ENCODE results near the gene WWC1.

The WWC1 gene

DNA sequence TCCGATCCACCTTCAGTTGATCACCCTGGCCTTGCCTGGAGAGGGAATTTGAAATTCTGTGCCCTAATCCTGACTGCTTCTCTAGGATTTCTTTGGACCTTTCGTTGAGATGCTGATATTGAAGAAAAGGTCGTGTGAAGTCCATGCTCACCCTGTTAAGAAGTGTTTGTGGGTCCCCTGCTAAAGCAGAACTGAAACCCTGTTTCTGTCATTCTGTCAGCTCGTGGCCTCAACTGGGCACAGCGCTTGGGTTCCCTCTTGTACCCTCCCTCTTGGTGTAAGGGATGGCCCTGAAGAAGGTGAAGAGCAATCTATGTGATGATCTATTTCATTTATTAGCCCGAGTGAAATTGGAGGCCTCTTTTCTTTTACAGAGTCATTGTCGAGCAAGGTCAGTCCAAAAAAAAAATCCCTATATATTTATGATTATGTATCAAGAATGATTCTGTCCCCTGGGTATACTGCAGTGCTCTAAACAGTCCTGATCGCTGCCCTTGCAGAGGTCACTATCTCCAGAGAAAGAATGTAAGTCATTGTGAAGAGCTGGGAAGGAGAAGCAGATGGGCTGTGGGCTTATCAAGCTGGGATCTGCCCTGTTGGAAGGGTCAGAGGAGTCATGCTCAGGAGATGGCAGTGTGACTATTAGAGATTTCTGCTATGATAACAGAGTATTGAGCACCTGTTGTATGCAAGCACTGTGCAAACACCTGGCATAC lies 56.1 kb downstream of the WWC1 start:
- H3K27ac ChIP-seq, result peak overlapping the region; percentile 97
- TF ChIP-seq, protein P1, sequence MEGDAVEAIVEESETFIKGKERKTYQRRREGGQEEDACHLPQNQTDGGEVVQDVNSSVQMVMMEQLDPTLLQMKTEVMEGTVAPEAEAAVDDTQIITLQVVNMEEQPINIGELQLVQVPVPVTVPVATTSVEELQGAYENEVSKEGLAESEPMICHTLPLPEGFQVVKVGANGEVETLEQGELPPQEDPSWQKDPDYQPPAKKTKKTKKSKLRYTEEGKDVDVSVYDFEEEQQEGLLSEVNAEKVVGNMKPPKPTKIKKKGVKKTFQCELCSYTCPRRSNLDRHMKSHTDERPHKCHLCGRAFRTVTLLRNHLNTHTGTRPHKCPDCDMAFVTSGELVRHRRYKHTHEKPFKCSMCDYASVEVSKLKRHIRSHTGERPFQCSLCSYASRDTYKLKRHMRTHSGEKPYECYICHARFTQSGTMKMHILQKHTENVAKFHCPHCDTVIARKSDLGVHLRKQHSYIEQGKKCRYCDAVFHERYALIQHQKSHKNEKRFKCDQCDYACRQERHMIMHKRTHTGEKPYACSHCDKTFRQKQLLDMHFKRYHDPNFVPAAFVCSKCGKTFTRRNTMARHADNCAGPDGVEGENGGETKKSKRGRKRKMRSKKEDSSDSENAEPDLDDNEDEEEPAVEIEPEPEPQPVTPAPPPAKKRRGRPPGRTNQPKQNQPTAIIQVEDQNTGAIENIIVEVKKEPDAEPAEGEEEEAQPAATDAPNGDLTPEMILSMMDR (conservative IDR thresholded peaks at IDR 0.05), result no peak

DNA sequence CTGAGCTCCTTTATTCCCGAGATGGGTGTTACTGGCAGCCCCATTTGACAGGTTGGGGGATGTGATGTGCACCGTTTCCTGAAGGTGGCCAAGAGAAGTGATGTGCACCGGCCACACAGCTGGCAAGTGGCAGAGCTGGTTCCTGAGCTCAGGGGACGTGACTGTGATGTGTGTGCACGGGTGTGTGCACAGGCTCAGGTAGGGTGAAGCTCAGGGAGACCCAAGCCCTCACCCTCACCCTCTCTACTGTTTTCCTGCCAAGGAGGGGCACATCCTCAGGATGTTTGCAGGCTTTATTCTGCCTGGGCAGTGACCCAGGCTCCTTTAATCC lies 56.6 kb downstream of the WWC1 start:
- peak overlapping the region; percentile 97 for H3K27ac ChIP-seq
- TF ChIP-seq, protein P1 (conservative IDR thresholded peaks at IDR 0.05), result peak; percentile 20

DNA sequence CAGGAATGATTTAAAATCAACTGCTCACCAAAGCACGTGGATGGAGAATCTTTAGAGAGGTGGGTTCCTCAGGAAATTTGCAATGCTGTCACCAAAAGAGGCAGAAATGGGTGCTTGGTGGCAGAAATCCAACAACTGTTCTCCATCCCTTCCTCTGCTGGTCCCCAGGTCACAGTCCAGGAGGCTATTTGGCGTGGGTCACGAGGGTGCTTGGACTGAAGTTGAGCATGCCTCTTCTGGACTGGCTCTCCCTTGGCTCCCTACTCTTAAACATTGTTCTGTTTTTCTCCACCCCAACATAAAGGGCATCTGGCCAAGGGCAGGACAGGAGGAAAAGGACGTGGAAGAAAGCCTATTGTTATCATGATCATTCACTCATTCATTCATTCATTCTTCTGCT lies 58.9 kb downstream of the WWC1 start:
- TF ChIP-seq, protein P1 (conservative IDR thresholded peaks at IDR 0.05), result no peak
- peak overlapping the region; percentile 97 for H3K27ac ChIP-seq

DNA sequence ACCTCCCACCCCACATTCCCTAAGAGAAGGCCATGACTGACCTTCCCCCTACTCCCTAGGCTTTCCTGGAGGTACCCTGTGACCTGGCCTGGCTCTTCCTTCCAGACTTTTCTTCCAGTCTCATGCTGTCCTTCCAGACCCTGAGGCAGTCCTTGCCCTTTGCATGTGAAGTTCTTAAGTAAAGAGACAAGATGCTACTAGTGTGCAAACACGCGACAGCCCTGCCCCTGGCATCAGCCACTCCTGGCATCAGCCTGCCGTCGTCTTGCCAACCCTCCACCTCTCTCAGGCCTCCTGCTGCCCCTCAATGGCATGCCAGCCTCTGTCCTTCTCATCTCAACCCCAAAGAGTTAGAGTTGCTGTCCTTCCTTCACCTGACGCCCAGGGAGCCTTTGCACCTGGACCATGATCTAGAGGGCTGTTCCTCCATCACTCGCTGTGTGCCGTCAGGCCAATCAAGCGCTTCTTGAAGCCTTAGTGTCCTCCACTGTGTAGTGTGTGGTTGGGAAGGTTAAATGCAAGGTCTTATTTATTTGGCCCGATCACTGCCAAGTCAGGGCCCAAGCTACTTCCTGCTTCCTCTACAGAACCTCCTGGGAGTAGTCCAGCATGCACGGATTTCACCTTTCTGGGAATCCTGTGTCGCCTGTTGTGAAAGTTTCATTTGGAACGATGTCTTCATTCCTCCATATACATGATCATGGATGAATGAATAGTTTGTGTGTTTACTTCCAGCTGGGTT lies 61.9 kb downstream of the WWC1 start:
- peak overlapping the region; percentile 97 for H3K27ac ChIP-seq
- TF ChIP-seq, protein P1 (conservative IDR thresholded peaks at IDR 0.05), result no peak

DNA sequence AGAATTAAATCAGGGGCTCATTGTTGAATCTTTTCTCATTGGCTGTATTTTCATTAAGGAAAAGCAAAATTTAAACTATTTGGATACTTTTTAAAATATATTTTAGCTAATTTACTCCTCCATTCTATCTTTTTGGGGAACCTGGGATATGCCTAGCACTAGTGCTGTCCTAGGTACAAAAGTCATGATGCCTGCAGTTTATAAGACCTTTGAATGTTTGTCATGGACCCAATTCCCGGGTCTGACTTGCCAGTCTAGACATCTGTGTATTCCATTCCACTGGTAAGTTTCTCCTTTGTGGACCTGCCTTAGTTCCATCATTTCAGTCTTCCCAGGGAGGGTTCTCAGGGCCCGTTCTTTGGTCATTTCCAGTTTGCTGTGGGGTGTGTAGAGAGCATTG lies 63.0 kb downstream of the WWC1 start:
- H3K27ac ChIP-seq, result peak overlapping the region; percentile 97
- TF ChIP-seq, protein P1 (conservative IDR thresholded peaks at IDR 0.05), result no peak

DNA sequence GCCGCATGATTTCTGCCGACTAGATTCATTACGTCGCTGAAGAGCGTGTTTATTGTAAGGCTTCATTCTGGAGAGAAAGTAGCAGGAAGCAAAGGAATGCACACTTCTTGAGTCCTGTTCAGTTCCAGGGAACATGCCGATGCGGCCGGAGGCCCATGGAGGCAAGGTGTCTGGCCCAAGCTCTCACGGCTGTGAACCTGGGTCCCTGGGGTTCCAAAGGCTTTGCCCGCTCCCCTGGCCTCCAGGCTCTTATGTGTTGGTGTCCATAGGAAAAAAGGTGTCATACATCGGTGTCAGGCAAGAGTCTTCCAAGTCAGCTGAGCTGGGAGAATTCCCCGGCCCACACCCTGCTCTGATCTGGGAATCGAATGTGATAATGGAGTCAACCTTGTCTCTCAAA lies 64.7 kb downstream of the WWC1 start:
- TF ChIP-seq, protein P1 (conservative IDR thresholded peaks at IDR 0.05), result no peak
- peak overlapping the region; percentile 97 for H3K27ac ChIP-seq

DNA sequence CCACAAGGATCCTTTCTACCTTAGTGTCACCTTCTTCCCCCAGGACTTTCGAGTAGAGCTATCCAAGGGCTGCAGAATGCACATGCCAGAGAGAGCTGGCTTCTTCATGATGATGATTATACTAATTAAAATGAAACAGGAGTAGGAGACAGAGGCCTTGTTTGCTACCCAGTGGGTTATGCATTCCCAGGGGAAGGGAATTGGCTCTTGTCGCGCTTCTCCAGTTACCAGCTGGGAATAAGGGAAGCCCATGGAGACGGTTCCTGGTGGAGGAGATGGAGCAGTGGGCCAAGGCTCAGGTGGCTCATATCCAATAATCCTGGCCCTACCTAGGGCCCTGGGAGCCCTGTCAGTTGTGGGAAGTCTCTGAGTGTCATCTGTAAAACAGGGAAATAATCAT lies 65.1 kb downstream of the WWC1 start:
- peak overlapping the region; percentile 97; the same call in 1 of the 2 replicates for H3K27ac ChIP-seq
- TF ChIP-seq, protein P1 (conservative IDR thresholded peaks at IDR 0.05), result no peak
